PC-3 (cell line): ENCODE results near the gene UBE3C.

Experiments
- CTCF ChIP-seq: fragments of 300-600 bp; sonication (generic); conservative IDR thresholded peaks from 2 replicates; pipeline ENCODE4 v1.5.1; 2017; ENCODE audit warnings: antibody characterized with exemption, low read depth, mild to moderate bottlenecking, low read length
- EZH2 ChIP-seq: fragments of 300-600 bp; sonication (generic); IDR thresholded peaks from one replicate; pipeline ENCODE4 v1.6.1; 2017; ENCODE audit warnings: antibody characterized with exemption, mild to moderate bottlenecking, low read length; ENCODE audit not compliant: unreplicated experiment
- EZH2phosphoT487 ChIP-seq: fragments of 300-600 bp; sonication (generic); IDR thresholded peaks from 2 replicates; pipeline ENCODE4 v1.6.1; 2018; ENCODE audit warnings: mild to moderate bottlenecking, antibody characterized with exemption, low read length, borderline replicate concordance

DNA sequence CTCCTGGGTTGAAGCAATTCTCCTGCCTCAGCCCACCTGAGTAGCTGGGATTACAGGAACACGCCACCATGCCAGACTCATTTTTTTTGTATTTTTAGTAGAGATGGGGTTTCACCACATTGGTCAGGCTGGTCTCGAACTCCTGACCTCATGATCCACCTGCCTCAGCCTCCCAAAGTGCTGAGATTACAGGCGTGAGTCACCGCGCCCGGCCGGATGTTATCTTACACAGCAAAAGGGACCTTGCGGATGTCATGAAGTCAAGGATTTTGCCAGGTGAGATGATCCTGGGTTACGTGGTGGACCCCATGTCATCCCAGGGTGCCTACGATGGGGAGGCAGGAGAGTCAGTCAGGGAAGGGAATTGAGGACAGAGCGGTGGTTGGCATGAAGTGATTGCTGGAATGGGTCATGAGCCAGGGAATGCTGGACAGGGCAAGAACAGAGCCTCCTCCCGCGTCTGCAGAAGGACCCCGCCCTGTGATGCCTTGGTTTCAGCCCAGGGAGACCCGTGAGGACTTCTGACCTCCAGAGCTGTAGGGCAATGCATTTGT is 8.7 kb upstream of the UBE3C start:
- TF ChIP-seq EZH2 (no peak), CTCF (no peak), EZH2phosphoT487 (no peak)
